CD4-positive, alpha-beta T cell treated with Interleukin-21 for 1 hour (primary cell): ENCODE results near the gene PTPRM.

Experiments used
- DNase-seq: peaks from one replicate; pipeline ENCODE4 v3.0.0-alpha.2; 2020

Gene PTPRM

GRCh38 chr18:8381821-8382459 is 814.8 kb downstream of the PTPRM start:
- DNase-seq = no peak

GRCh38 chr18:8385400-8385799 is 818.3 kb downstream of the PTPRM start:
- no peak for DNase-seq

GRCh38 chr18:8386669-8387380 is 819.7 kb downstream of the PTPRM start:
- no peak for DNase-seq

GRCh38 chr18:8389391-8390340 is 822.5 kb downstream of the PTPRM start:
- peak; percentile 12 for DNase-seq

- DNase-seq = no peak
These were observed 824.0 kb downstream of the PTPRM start for GRCh38 chr18:8391068-8391467.

GRCh38 chr18:8396254-8396653 is 829.1 kb downstream of the PTPRM start:
- DNase-seq = no peak

GRCh38 chr18:8397034-8397433 is 829.9 kb downstream of the PTPRM start:
- no peak for DNase-seq

- no peak for DNase-seq
These were observed 832.0 kb downstream of the PTPRM start for GRCh38 chr18:8399138-8399537.

GRCh38 chr18:8400193-8400752 is 833.2 kb downstream of the PTPRM start:
- no peak for DNase-seq

- DNase-seq = no peak
These were observed 833.7 kb downstream of the PTPRM start for GRCh38 chr18:8400825-8401224.

GRCh38 chr18:8401606-8402005 is 834.5 kb downstream of the PTPRM start:
- no peak for DNase-seq

GRCh38 chr18:8402237-8402636 is 835.1 kb downstream of the PTPRM start:
- no peak for DNase-seq

GRCh38 chr18:8403713-8404112 is 836.6 kb downstream of the PTPRM start:
- DNase-seq = no peak

GRCh38 chr18:8406186-8406867 is 839.2 kb downstream of the PTPRM start:
- no peak for DNase-seq

GRCh38 chr18:8406868-8407250 is 839.7 kb downstream of the PTPRM start:
- no peak for DNase-seq

- no peak for DNase-seq
These were observed 842.0 kb downstream of the PTPRM start for GRCh38 chr18:8409151-8409550.

- DNase-seq = no peak
These were observed 844.4 kb downstream of the PTPRM start for GRCh38 chr18:8411492-8411891.

GRCh38 chr18:8412117-8412516 is 845.0 kb downstream of the PTPRM start:
- no peak for DNase-seq

GRCh38 chr18:8413189-8413588 is 846.1 kb downstream of the PTPRM start:
- DNase-seq = no peak

- no peak for DNase-seq
These were observed 846.6 kb downstream of the PTPRM start for GRCh38 chr18:8413751-8414150.

- DNase-seq = no peak
These were observed 849.3 kb downstream of the PTPRM start for GRCh38 chr18:8416212-8417019.

GRCh38 chr18:8422391-8422790 is 855.3 kb downstream of the PTPRM start:
- DNase-seq = no peak
